Upper lobe of left lung (tissue), 6 donors: ENCODE measurements around the gene CD109. TPM values are rescaled to one million over a fixed set of nuclear protein-coding genes. Genes with fewer than 3 reads are reported as not detected.
"Not testable (repeated sequence)": the region's sequence is repeated elsewhere in the genome, so short reads cannot be mapped to it uniquely, and the experiment has no call there.

Experiments used
- ATAC-seq, 2 donors: fragments of 200-7000 bp; cut with Tn5 transposase; one replicate each; pipeline ENCODE4 v1.9.1; 2022; ENCODE audit warnings: mild to moderate bottlenecking in 2 of 2, moderate library complexity in 2 of 2; ENCODE audit not compliant: low FRiP score in 2 of 2
- DNase-seq, 2 donors: peaks; one replicate each; pipeline ENCODE4 v3.0.0-alpha.2; 2019 to 2020
- H3K27ac ChIP-seq, 4 donors: fragments of 200-600 bp; sonication (generic); one replicate each; pipeline ENCODE4 v1.5.1; 2016 to 2019
- H3K27me3 ChIP-seq, 4 donors: fragments of 200-600 bp; sonication (generic); one replicate each; pipeline ENCODE4 v1.5.1; 2017 to 2019
- H3K36me3 ChIP-seq, 4 donors: fragments of 200-600 bp; sonication (generic); one replicate each; pipeline ENCODE4 v1.5.1; 2016 to 2019
- H3K4me1 ChIP-seq, 4 donors: fragments of 200-600 bp; sonication (generic); one replicate each; pipeline ENCODE4 v1.5.1; 2018 to 2019
- H3K4me3 ChIP-seq, 4 donors: fragments of 200-600 bp; sonication (generic); one replicate each; pipeline ENCODE4 v1.5.1; 2017 to 2019; ENCODE audit warnings: mild to moderate bottlenecking in 2 of 4, moderate library complexity in 1 of 4
- H3K9me3 ChIP-seq, 4 donors: fragments of 200-600 bp; sonication (generic); one replicate each; pipeline ENCODE4 v1.5.1; 2018 to 2019
- EP300 ChIP-seq, 4 donors: sonication (generic); formaldehyde crosslinking; IDR thresholded peaks; one replicate each; pipeline ENCODE4 v1.5.1; 2017; ENCODE audit warnings: antibody characterized with exemption in 4 of 4, control low read depth in 2 of 4
- POLR2A ChIP-seq, 4 donors: fragments of 450-650 bp; IDR thresholded peaks; one replicate each; pipeline ENCODE4 v1.5.1; 2016 to 2017; ENCODE audit warnings: antibody characterized with exemption in 4 of 4, mild to moderate bottlenecking in 2 of 4
- POLR2AphosphoS5 ChIP-seq, 2 donors: sonication (generic); formaldehyde crosslinking; IDR thresholded peaks; one replicate each; pipeline ENCODE4 v1.5.1; 2017; ENCODE audit warnings: antibody characterized with exemption in 2 of 2
- WGBS, 2 donors: methylation state at CpG; one replicate each; pipeline ENCODE4 v1.1.5; 2017 to 2018; 5-methylcytosine and 5-hydroxymethylcytosine counted together
- total RNA-seq, 6 donors: library from RNA; depleted of rRNA in 4 of 6; stranded (reverse); fragments of >200 nt in 4 of 6; gene quantifications; one replicate each; pipeline versions ENCODE4 v1.1.0 to v1.2.1, GENCODE V29; 2016 to 2021
- TF ChIP-seq, protein P1 (sequence below), 6 experiments: fragments of 450-650 bp in 4 of 6; fragments of 200-600 bp in 2 of 6; sonication (generic) in 2 of 6; IDR thresholded peaks; one replicate each; pipeline ENCODE4 v1.5.1; 2016 to 2019; ENCODE audit warnings: antibody characterized with exemption in 6 of 6
- donor health status: DM: no; HTN: no; CAD: no; lungs with moderate emphysema.
- donor health status: DM: no; HTN: yes; CAD: no; lungs with severe emphysema.

CD109 gene
- total RNA-seq, 6 donors from 2014 or later, result 4.2 to 25.5 (median 21.3) TPM

GRCh38 chr6:73823046-73823735 lies 127.2 kb downstream of the CD109 start:
- Histone ChIP-seq H3K27ac (no peak overlapping the region), H3K27me3 (no peaks in the 10 kb centered on the region), H3K9me3 (no peaks in the 10 kb centered on the region), H3K4me3 (no peak overlapping the region), H3K36me3 (peaks cover 0 to 19% (median 2%) of the 10 kb centered on the region in 4 donors), H3K4me1 (no peaks in the 10 kb centered on the region)
- no peak for ATAC-seq
- WGBS, 2 donors, result 61 to 68% methylated on average over 6 of the region's 6 CpGs
- no peak for DNase-seq
- TF ChIP-seq POLR2AphosphoS5 (IDR thresholded peaks at IDR 0.05), result no peak
- TF ChIP-seq POLR2A (IDR thresholded peaks at IDR 0.05), result no peak
- no peak for TF ChIP-seq EP300 (IDR thresholded peaks at IDR 0.05)
- TF ChIP-seq, protein P1, sequence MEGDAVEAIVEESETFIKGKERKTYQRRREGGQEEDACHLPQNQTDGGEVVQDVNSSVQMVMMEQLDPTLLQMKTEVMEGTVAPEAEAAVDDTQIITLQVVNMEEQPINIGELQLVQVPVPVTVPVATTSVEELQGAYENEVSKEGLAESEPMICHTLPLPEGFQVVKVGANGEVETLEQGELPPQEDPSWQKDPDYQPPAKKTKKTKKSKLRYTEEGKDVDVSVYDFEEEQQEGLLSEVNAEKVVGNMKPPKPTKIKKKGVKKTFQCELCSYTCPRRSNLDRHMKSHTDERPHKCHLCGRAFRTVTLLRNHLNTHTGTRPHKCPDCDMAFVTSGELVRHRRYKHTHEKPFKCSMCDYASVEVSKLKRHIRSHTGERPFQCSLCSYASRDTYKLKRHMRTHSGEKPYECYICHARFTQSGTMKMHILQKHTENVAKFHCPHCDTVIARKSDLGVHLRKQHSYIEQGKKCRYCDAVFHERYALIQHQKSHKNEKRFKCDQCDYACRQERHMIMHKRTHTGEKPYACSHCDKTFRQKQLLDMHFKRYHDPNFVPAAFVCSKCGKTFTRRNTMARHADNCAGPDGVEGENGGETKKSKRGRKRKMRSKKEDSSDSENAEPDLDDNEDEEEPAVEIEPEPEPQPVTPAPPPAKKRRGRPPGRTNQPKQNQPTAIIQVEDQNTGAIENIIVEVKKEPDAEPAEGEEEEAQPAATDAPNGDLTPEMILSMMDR (IDR thresholded peaks at IDR 0.05), result no peak

DNA sequence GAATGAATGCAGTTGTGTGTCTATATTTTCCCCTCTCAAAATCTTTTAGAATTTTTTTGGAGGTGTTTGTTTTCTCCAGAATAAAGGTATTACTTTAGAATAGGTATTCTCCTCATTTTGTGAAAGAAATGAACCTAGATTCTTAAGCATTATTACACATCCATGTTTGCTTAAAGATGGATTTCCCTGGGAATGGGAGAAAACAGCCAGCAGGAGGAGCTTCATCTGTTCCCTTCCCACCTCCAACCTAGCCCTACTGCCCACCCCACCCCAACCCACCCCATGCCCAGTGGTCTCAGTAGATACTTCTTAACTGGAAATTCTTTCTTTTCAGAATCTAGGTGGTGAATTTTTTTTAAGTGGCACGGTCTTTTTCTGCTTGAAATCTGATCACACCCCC lies 127.8 kb downstream of the CD109 start:
- DNase-seq (no peak), ATAC-seq (no peak)
- WGBS, 2 donors, result 94 to 96% methylated on average over 1 of the region's 1 CpG
- no peaks in the 10 kb centered on the region for H3K4me1 ChIP-seq
- no peak overlapping the region for H3K27ac ChIP-seq
- no peak for TF ChIP-seq POLR2AphosphoS5 (IDR thresholded peaks at IDR 0.05)
- TF ChIP-seq, protein P1 (IDR thresholded peaks at IDR 0.05), result no peak
- H3K9me3 ChIP-seq, result no peaks in the 10 kb centered on the region
- no peaks in the 10 kb centered on the region for H3K27me3 ChIP-seq
- peaks cover 0 to 13% (median under 1%) of the 10 kb centered on the region in 4 donors for H3K36me3 ChIP-seq
- H3K4me3 ChIP-seq, result no peak overlapping the region

DNA sequence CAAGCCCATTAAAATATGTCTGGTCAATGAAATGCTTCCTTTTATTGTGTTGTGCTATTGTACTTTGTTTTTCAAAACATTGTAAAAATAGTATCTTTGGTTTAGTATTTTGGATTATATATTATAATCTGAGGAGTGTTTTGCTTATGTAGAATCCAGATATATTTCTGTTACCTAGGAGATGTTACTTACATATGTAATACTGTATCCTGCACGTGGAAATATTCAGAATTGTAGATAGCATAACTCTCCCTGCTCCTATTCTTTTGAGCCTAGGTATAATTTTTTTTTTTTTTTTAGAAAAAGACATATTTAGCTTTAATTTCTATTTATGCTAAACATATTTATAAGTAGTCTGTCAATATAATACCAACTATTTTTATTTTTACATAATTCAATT lies 130.6 kb downstream of the CD109 start:
- TF ChIP-seq POLR2AphosphoS5 (IDR thresholded peaks at IDR 0.05) (no peak), EP300 (IDR thresholded peaks at IDR 0.05) (no peak), POLR2A (IDR thresholded peaks at IDR 0.05) (no peak)
- TF ChIP-seq, protein P1 (IDR thresholded peaks at IDR 0.05), result no peak

GRCh38 chr6:73830119-73830518 lies 134.1 kb downstream of the CD109 start:
- H3K4me1 ChIP-seq, result no peaks in the 10 kb centered on the region
- no peaks in the 10 kb centered on the region for H3K9me3 ChIP-seq
- ATAC-seq (no peak), DNase-seq (no peak)
- no peaks in the 10 kb centered on the region for H3K36me3 ChIP-seq
- H3K4me3 ChIP-seq, result no peak overlapping the region
- 90 to 96% methylated on average over 1 to 2 of the region's 2 CpGs for WGBS, 2 donors
- no peaks in the 10 kb centered on the region for H3K27me3 ChIP-seq
- no peak for TF ChIP-seq POLR2A (IDR thresholded peaks at IDR 0.05)
- no peak for TF ChIP-seq EP300 (IDR thresholded peaks at IDR 0.05)
- no peak for TF ChIP-seq POLR2AphosphoS5 (IDR thresholded peaks at IDR 0.05)
- TF ChIP-seq, protein P1 (IDR thresholded peaks at IDR 0.05), result no peak
- H3K27ac ChIP-seq, result no peak overlapping the region

More for the DNA sequence above, 130.6 kb downstream of the CD109 start:
- Histone ChIP-seq H3K27me3 (no peaks in the 10 kb centered on the region), H3K4me1 (no peaks in the 10 kb centered on the region), H3K36me3 (no peaks in the 10 kb centered on the region), H3K4me3 (no peak overlapping the region), H3K27ac (no peak overlapping the region), H3K9me3 (no peaks in the 10 kb centered on the region)
- 86 to 89% methylated on average over 1 of the region's 1 CpG for WGBS, 2 donors
- DNase-seq (no peak), ATAC-seq (no peak)

GRCh38 chr6:73832313-73832712 lies 136.3 kb downstream of the CD109 start:
- TF ChIP-seq EP300 (IDR thresholded peaks at IDR 0.05), result no peak
- TF ChIP-seq, protein P1 (IDR thresholded peaks at IDR 0.05), result no peak
- TF ChIP-seq POLR2AphosphoS5 (IDR thresholded peaks at IDR 0.05), result no peak
- TF ChIP-seq POLR2A (IDR thresholded peaks at IDR 0.05), result no peak
- ATAC-seq (peak in 1 of 2 donors; percentile 70), DNase-seq (no peak)
- Histone ChIP-seq H3K4me1 (no peaks in the 10 kb centered on the region), H3K27ac (no peak overlapping the region), H3K9me3 (no peaks in the 10 kb centered on the region), H3K27me3 (no peaks in the 10 kb centered on the region), H3K4me3 (no peak overlapping the region), H3K36me3 (no peaks in the 10 kb centered on the region)
- WGBS, 2 donors, result 78 to 80% methylated on average over 1 of the region's 1 CpG

DNA sequence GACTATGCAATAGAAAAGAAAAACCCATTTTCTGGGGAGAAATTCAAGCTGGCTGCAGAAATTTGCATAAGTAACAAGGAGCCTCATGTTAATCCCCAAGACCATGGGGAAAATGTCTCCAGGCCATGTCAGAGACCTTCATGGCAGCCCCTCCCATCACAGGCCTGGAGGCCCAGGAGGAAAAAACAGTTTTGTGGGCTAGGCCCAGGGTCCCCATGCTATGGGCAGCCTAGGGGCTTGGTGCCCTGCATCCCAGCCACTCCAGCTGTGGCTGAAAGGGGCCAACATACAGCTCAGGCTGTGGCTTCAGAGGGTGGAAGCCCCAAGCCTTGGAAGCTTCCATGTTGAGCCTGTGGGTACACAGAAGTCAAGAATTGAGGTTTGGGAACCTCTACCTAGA lies 148.7 kb downstream of the CD109 start:
- H3K27ac ChIP-seq, ATAC-seq, H3K36me3 ChIP-seq, H3K4me1 ChIP-seq, H3K27me3 ChIP-seq, H3K4me3 ChIP-seq: not testable (repeated sequence)
- DNase-seq, result peak in 1 of 2 donors; percentile 5
- peaks cover 0 to 11% (median 2%) of the 10 kb centered on the region in 4 donors for H3K9me3 ChIP-seq

- not testable (repeated sequence) for H3K27me3 ChIP-seq, H3K9me3 ChIP-seq, H3K36me3 ChIP-seq, H3K4me3 ChIP-seq, H3K4me1 ChIP-seq, ATAC-seq, H3K27ac ChIP-seq
- peak in 1 of 2 donors; percentile 60 for DNase-seq
- 97 to 100% methylated on average over 6 to 13 of the region's 25 CpGs for WGBS, 2 donors
Observed at GRCh38 chr6:73851048-73851447, 155.0 kb downstream of the CD109 start.
